Activated CD8-positive, alpha-beta memory T cell treated with anti-CD3 and anti-CD28 coated beads, Interleukin-2, amount 10 ng/mL, durations not matched to agents 7 days and 5 days (primary cell): Measurements from ENCODE around the gene SLC25A6. TPM values are rescaled to one million over a fixed set of nuclear protein-coding genes. Genes with fewer than 3 reads are reported as not detected.
"Not testable (repeated sequence)": the region's sequence is repeated elsewhere in the genome, so short reads cannot be mapped to it uniquely, and the experiment has no call there.

Experiments
- ATAC-seq: fragments of 150-1000 bp; cut with Tn5 transposase; one replicate; pipeline ENCODE4 v1.10.0; 2021; ENCODE audit warnings: moderate library complexity
- CTCF ChIA-PET: fragments of 350-600 bp; sonication (Branson Sonifier 250); formaldehyde crosslinking; loops from one replicate; lab custom pipeline; 2021; ENCODE audit warnings: antibody characterized with exemption; lab: Charles Lee
- DNase-seq: peaks from one replicate; pipeline ENCODE4 v3.0.0-alpha.2; 2020
- H3K27ac Mint-ChIP-seq: one replicate; pipeline ENCODE4 v1.8.0; 2021; ENCODE audit warnings: mild to moderate bottlenecking, mixed read lengths
- H3K27me3 Mint-ChIP-seq: one replicate; pipeline ENCODE4 v1.8.0; 2021; ENCODE audit warnings: mixed read lengths
- H3K36me3 Mint-ChIP-seq: one replicate; pipeline ENCODE4 v1.8.0; 2021; ENCODE audit warnings: mild to moderate bottlenecking, mixed read lengths
- H3K4me1 Mint-ChIP-seq: one replicate; pipeline ENCODE4 v1.8.0; 2021; ENCODE audit warnings: mixed read lengths
- H3K4me3 Mint-ChIP-seq: one replicate; pipeline ENCODE4 v1.8.0; 2021; ENCODE audit warnings: mild to moderate bottlenecking, moderate library complexity, mixed read lengths
- H3K9me3 Mint-ChIP-seq: one replicate; pipeline ENCODE4 v1.8.0; 2022; ENCODE audit warnings: low read depth, mixed read lengths
- total RNA-seq, 2 experiments: library from RNA; stranded (reverse); gene quantifications; one replicate each; pipeline ENCODE4 v1.2.3, GENCODE V29; 2021

Gene SLC25A6
- total RNA-seq, 2 experiments from 2014 or later: 204 to 235 TPM

DNA sequence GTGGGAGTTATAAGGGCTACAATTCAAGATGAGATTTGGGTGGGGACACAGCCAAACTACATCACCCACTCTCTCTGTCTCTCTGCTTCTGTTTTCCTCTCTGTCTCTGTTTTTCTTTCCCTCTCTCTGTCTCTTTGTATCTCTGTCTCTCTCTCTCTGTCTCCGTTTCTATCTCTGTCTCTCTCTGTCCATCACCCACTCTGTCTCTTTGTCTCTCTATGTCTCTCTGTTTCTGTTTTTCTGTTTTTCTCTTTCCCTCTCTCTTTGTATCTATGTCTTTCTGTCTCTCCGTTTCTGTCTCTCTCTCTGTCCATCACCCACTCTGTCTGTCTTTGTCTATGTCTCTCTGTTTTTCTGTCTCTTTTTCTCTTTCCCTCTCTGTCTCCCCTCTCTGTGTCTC lies 30.0 kb downstream of the SLC25A6 start:
- H3K4me3 Mint-ChIP-seq: no peak overlapping the region
- H3K36me3 Mint-ChIP-seq: peaks cover 24% of the 10 kb centered on the region
- H3K27ac Mint-ChIP-seq: peak overlapping the region; percentile 4
- DNase-seq (no peak), ATAC-seq (no peak)
- H3K9me3 Mint-ChIP-seq: no peaks in the 10 kb centered on the region
- H3K4me1 Mint-ChIP-seq: no peaks in the 10 kb centered on the region
- CTCF ChIA-PET: no interaction called here
- H3K27me3 Mint-ChIP-seq: no peaks in the 10 kb centered on the region

DNA sequence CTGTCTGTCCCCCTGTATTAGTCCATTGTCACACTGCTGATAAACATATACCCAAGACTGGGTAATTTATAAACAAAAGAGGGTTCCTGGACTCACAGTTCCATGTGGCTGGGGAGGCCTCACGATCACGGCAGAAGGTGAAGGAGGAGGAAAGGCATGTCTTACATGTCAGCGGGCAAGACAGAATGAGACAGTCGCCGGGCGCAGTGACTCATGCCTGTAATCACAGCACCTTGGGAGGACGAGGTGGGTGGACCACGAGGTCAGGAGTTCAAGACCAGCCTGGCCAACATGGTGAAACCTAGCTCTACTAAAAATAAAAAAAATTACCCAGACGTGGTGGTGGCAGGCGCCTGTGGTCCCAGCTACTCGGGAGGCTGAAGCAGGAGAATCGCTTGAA lies 30.6 kb downstream of the SLC25A6 start:
- no peak for ATAC-seq
- no peak for DNase-seq
- peaks cover 24% of the 10 kb centered on the region for H3K36me3 Mint-ChIP-seq

DNA sequence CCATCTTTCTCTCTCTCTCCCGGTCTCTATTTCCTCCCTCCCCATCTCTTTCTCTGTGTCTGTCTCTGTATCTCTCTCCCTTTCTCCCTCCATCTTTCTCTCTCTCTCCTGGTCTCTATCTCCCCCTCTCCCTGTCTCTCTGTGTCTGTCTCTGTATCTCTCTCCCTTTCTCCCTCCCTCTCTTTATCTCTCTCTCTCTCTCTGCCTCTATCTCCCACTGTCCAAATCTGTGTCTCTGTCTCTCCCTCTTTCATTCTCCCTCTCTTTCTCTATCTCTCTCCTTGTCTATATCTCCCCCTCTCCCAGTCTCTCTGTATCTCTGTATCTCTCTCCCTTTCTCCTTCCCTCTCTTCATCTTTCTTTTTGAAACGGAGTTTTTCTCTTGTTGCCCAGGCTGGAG lies 31.7 kb downstream of the SLC25A6 start:
- Mint-ChIP-seq H3K4me3 (no peak overlapping the region), H3K9me3 (no peaks in the 10 kb centered on the region), H3K27me3 (no peaks in the 10 kb centered on the region), H3K27ac (no peak overlapping the region), H3K36me3 (peaks cover 26% of the 10 kb centered on the region), H3K4me1 (peaks cover 2% of the 10 kb centered on the region)
- no peak for ATAC-seq
- CTCF ChIA-PET: no interaction called here
- no peak for DNase-seq

More for the DNA sequence above, 30.6 kb downstream of the SLC25A6 start:
- Mint-ChIP-seq H3K27ac (no peak overlapping the region), H3K9me3 (no peaks in the 10 kb centered on the region), H3K27me3 (no peaks in the 10 kb centered on the region), H3K4me3 (no peak overlapping the region), H3K4me1 (no peaks in the 10 kb centered on the region)
- CTCF ChIA-PET: no interaction called here

DNA sequence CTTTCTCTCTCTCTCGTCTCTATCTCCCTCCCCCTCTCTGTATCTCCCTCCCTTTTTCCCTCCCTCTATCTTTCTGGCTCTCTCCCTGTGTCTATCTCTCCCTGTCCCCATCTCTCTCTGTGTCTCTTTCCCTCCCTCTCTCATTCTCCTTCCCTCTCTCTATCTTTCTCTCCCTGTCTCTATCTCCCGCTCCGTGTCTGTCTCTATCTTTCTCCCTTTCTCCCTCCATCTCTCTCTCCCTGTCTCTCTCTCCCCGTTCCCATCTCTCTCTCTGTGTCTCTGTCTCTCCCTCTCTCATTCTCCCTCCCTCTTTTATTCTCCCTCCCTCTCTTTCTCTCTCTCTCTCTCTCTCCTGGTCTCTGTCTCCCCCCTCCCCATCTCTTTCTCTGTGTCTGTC lies 32.4 kb downstream of the SLC25A6 start:
- H3K27me3 Mint-ChIP-seq: no peaks in the 10 kb centered on the region
- no peak overlapping the region for H3K4me3 Mint-ChIP-seq
- no peak overlapping the region for H3K27ac Mint-ChIP-seq
- no peaks in the 10 kb centered on the region for H3K9me3 Mint-ChIP-seq
- peaks cover 23% of the 10 kb centered on the region for H3K36me3 Mint-ChIP-seq
- no peak for DNase-seq
- CTCF ChIA-PET: no interaction called here
- ATAC-seq: no peak
- peaks cover 2% of the 10 kb centered on the region for H3K4me1 Mint-ChIP-seq

DNA sequence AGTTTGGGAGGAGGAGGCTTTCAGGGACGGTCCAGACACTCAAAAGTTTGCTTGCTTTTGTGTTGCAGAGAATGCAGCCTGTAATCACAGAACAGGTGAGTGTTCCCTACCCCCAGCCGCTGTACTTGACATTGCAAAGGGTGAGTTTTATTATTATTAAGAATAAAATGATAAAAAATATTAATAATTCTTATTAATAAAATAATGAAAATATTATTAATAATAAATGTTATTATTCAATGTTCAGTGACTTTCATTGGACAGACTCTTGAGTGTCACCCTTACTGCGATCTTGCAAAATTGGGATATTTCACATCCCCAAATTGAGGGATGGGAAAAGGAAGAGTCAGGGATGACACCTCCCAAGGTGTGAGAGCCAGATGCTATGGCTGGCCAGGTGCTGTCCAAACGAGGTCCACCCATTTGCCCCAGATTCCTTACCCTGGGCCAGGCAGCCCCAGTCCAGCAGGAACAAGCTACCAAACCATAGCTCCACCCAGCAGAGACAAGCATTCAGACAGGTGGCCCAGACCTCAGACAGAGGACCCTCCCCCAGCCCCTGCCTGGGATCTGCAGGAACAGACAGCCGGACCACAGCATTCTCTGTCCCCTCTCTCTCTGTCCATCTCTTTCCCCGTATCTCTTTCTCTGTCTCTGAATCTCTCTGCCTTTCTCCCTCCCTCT lies 33.0 kb downstream of the SLC25A6 start:
- Mint-ChIP-seq H3K36me3 (peaks cover 23% of the 10 kb centered on the region), H3K27ac (no peak overlapping the region), H3K27me3 (no peaks in the 10 kb centered on the region), H3K4me1 (peaks cover 4% of the 10 kb centered on the region), H3K4me3 (no peak overlapping the region), H3K9me3 (no peaks in the 10 kb centered on the region)
- DNase-seq (no peak), ATAC-seq (no peak)
- CTCF ChIA-PET: no interaction called here

DNA sequence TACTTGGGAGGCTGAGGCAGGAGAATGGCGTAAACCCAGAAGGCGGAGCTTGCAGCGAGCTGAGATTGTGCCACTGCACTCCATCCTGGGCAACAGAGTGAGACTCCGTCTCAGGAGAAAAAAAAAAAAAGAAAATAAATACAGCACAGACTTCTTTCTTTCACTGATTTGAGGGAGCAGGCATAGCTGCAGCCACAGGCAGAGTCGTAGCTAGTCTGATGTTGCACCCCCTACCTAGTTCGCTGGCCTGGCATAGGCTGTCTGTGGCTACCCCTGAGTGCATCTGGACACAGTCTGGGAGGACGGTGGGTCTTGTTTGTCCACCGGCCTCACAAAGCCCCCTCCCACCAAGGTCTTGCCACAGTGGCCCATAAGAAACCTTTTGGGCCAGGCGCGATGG lies 33.9 kb downstream of the SLC25A6 start:
- ATAC-seq: no peak
- H3K4me3 Mint-ChIP-seq: no peak overlapping the region
- no peak overlapping the region for H3K27ac Mint-ChIP-seq
- DNase-seq: no peak
- H3K27me3 Mint-ChIP-seq: no peaks in the 10 kb centered on the region
- peaks cover 23% of the 10 kb centered on the region for H3K36me3 Mint-ChIP-seq
- CTCF ChIA-PET: no interaction called here
- H3K4me1 Mint-ChIP-seq: peaks cover 4% of the 10 kb centered on the region
- H3K9me3 Mint-ChIP-seq: no peaks in the 10 kb centered on the region

DNA sequence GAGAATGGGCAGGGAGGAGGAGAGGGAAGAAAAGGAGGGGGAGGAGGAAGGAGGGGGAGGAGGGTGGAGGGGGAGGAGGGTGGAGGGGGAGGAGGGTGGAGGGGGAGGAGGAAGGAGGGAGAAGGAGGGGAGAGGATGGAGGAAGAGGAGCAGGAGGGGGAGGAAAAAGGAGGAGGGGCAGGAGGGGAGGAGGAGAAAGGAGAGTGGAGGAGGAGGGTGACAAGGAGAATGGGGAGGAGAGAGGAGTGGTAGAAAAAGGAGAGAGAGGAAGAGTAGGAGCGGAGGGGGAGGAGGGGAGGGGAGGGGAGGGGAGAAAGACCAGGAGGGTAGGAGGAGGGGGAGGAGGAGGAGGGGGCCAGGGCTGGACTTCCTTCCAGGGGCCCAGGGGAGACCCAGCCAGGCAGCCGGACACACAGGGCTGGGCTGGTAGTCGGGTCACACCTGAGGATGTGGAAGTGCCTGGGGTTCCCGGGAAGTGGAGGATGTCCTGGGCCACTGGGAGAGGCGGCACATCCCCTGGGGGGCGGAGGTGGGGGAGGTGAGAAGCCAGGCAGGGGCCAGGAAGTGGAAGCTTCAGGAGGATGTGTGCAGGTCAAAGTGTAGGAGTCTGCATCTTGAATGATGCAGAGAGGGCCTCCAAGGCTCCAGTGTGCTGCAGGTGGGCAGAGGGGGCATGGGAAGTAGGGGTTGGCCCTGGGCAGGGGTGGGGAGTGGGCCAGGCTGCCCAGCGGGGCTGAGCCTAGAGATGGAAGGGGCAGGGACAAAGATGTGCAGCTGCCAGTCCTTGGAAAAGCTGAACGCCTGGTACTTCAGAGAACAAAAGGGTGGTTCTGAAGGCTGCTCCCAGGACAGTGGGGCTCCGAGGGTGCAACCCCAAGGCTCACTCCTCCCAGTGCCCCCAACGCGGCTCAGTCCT lies 36.5 kb downstream of the SLC25A6 start:
- CTCF ChIA-PET: no interaction called here
- Mint-ChIP-seq H3K27me3 (no peaks in the 10 kb centered on the region), H3K27ac (no peak overlapping the region), H3K4me3 (no peak overlapping the region), H3K36me3 (peaks cover 22% of the 10 kb centered on the region), H3K9me3 (no peaks in the 10 kb centered on the region), H3K4me1 (peaks cover 4% of the 10 kb centered on the region)
- DNase-seq: no peak
- ATAC-seq: peak; percentile 39

DNA sequence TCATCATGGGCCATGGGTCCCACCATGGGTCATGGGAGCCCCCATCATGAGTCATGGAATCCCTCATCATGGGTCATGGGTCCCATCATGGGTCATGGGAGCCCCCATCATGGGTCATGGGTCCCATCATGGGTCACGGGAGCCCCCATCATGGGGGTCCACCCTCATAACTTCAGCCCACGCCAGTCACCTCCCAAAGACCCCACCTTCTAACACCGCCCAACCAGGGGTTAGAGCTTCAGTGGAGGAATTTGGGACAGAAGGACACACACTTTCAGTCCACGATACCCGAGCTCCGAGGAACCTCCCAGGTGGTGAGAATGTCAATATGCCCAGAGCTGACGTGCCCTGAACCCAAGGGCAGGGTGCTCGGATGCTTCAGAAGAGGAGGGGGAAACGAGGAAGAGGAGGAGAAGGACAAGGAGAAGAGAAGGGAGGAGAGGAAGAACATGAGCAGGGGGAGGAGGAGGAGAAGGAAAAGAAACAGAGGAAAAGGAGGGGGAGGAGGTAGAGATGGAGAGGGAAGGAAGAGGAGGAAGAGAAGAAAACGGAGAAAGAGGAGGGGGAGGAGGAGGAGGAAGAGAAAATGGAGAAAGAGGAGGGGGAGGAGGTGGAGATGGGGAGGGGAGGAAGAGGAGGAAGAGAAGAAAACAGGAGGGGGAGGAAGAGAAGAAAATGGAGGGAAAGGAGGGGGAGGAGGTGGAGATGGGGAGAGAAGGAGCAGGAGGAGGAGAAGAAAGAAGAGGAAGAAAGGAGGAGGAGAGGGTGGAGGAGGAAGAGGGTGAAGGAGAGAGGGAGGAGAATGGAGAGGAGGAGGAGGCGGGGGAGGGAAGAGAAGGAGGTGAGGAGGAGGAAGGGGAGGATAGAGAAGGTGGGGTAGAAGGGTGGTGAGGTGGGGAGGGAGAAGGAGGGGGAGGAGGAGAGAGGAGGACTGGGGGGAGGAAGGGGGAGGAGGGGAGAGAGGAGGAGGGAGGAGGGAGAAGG lies 37.6 kb downstream of the SLC25A6 start:
- H3K27me3 Mint-ChIP-seq: no peaks in the 10 kb centered on the region

DNA sequence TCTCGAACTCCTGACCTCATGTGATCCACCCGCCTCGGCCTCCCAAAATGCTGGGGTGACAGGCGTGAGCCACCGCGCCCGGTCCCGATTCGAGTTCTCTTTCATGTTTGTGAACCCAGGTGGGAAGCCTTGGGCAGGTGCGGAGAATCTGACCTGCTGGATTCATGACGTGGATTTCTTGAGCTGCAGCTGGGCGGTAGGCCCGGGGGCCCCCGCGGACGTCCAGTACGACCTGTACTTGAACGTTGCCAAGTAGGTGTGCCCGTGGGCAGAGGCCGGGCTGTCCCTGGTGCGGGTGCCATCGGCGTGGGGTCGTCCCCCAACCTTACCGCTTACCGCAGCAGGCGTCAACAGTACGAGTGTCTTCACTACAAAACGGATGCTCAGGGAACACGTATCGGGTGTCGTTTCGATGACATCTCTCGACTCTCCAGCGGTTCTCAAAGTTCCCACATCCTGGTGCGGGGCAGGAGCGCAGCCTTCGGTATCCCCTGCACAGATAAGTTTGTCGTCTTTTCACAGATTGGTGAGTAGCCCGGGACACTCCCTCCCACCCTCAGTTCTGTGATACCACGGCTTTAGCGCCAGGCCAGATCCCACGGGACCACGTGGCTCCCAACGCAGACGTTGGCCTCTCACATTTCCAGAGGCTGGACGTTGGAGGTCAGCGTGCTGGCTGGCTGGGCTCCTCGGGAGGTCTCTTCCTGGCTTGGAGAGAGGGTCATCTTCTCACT lies 39.8 kb downstream of the SLC25A6 start:
- Mint-ChIP-seq H3K4me1 (peaks cover 4% of the 10 kb centered on the region), H3K27me3 (no peaks in the 10 kb centered on the region), H3K4me3 (no peak overlapping the region), H3K27ac (no peak overlapping the region), H3K9me3 (no peaks in the 10 kb centered on the region), H3K36me3 (peaks cover 5% of the 10 kb centered on the region)
- no peak for ATAC-seq
- no peak for DNase-seq
- CTCF ChIA-PET: no interaction called here

More for the DNA sequence above, 37.6 kb downstream of the SLC25A6 start:
- ATAC-seq (no peak), DNase-seq (no peak)
- H3K4me3 Mint-ChIP-seq: no peak overlapping the region
- peaks cover 16% of the 10 kb centered on the region for H3K36me3 Mint-ChIP-seq
- no peak overlapping the region for H3K27ac Mint-ChIP-seq
- H3K9me3 Mint-ChIP-seq: no peaks in the 10 kb centered on the region
- CTCF ChIA-PET: no interaction called here
- H3K4me1 Mint-ChIP-seq: peaks cover 4% of the 10 kb centered on the region

DNA sequence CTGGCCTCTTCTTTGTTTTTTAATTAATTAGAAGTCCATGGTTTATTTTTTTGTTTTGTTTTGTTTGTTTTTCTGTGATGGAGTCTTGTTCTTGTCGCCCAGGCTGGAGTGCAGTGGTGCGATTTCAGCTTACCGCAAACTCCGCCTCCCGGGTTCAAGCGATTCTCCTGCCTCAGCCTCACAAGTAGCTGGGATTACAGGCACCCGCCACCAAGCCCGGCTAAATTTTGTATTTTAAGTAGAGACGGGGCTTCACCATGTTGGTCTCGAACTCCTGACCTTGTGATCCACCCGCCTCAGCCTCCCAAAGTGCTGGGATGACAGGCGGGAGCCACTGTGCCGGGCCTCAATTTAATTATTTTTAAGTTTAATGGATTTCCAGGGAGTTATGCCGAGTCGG lies 42.3 kb downstream of the SLC25A6 start:
- H3K4me3 Mint-ChIP-seq, CTCF ChIA-PET, H3K4me1 Mint-ChIP-seq, ATAC-seq, H3K27me3 Mint-ChIP-seq, H3K36me3 Mint-ChIP-seq, H3K27ac Mint-ChIP-seq, DNase-seq, H3K9me3 Mint-ChIP-seq: not testable (repeated sequence)

DNA sequence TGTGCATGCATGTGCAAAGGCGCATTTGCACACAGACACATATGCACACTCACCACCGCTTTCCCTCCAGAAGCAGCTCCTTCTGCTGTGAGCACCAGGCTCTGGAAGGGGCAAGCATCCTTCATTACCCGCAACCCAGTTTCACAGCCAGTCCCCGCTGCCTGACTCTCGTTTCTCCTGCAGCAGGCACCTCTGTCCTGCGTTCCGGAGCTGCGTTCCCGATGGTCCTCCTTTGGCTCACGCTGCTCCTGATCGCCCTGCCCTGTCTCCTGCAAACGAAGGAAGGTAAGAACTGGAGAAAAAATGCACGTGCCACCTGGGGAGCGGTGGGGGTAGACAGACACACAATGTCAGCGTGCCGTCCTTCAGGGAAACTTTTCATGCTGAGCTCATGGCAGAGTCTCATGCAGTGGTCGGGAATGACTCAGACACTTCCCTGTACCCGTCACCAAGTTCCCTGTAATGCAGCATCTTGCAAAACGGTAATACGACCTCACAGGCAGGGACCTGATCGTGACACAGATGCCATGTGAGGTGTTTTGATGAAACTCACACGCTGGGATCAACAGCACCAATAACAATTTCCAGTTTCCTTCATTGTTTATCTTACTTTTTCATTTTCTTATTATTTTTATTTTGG lies 50.2 kb downstream of the SLC25A6 start:
- H3K27me3 Mint-ChIP-seq: no peaks in the 10 kb centered on the region
- H3K9me3 Mint-ChIP-seq: peaks cover 7% of the 10 kb centered on the region
- no peak overlapping the region for H3K4me3 Mint-ChIP-seq
- H3K36me3 Mint-ChIP-seq: peaks cover 8% of the 10 kb centered on the region
- peaks cover 7% of the 10 kb centered on the region for H3K4me1 Mint-ChIP-seq
- no peak for DNase-seq
- CTCF ChIA-PET: no interaction called here
- no peak overlapping the region for H3K27ac Mint-ChIP-seq
- ATAC-seq: no peak

DNA sequence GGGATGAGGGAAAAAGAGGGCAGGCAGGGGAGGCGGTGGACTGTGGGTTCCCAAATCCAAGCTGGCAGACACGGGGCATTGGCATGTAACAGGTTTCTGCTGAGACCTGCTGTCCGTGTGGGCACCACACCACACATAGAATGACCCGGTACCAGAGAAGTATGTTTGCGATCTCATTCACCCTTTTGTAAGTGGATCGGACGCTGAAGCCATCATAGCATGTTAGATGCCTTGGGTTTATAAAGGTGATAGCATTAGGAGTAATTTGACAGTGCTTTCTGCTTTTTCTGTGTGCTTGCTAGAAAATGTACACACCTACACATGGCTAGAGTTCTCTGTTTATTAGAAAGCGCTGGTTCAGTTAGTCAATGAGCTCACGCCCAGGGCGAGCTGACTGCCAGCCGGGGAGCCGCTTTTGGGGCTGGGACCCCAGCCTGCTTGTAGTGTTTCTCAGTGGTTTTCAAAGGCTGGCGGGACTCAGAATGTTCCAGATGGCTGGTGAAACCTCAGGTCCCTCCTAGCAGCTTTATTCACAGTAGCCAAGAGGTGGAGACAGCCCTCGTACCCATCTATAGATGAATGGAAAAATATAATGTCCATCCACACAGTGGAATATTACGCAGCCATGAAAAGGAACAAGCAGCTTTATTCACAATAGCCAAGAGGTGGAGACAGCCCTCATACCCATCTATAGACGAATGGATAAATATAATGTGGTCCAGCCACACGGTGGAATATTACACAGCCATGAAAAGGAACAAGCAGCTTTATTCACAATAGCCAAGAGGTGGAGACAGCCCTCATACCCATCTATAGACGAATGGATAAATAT lies 54.7 kb downstream of the SLC25A6 start:
- peaks cover 2% of the 10 kb centered on the region for H3K27me3 Mint-ChIP-seq
- peaks cover 26% of the 10 kb centered on the region for H3K4me1 Mint-ChIP-seq
- CTCF ChIA-PET: no interaction called here
- peak overlapping the region; percentile 78 for H3K4me3 Mint-ChIP-seq
- H3K27ac Mint-ChIP-seq: peak overlapping the region; percentile 60
- ATAC-seq (peak; percentile 62), DNase-seq (peak; percentile 42)
- H3K9me3 Mint-ChIP-seq: peaks cover 7% of the 10 kb centered on the region
- H3K36me3 Mint-ChIP-seq: peaks cover 6% of the 10 kb centered on the region
